Measurements from ENCODE around the gene SIN3A.
"Not testable (repeated sequence)": the region's sequence is repeated elsewhere in the genome, so short reads cannot be mapped to it uniquely, and the experiment has no call there.

SIN3A gene

DNA sequence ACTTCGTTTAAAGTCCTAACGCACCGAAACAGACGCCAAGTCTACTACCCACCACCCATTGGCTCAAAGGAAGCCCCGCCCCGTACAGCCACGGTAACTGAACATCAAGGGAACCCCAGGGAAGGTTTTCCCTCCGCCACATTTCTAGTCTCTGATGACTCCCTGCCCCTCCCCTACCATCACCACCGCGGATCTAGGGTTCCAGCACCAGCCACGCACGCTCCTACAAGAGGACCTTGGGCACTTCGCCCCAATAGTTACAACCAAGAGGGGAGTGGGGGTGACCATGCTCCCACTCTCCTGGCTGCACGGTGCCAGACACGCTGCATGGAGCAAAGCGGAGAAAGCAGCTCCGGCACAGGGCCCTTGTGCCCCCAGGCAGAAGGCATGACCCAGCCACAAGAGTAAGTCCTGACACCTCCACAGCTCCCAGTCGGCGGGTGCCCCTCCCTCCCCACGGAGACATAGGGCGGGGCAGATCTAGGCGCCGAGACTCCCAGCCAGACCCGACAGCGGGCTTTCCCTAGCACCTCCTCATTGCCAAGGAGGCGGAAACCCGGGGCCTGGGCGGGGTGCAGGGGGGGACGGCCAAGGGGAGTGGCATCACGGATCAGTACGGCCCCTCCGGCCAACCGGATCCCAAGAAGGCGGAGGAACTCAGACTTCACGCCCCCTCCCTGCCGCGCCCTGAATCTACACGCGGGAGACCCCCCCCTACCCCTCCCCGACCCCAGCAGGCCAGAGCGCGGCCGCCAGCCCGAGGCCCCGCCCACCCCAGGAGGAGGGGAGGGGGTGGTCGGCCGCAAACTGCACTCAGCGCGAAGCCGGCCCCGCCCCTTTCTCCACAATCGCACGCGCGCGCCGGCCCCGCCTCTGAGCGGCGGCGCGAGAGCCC lies 936 bp downstream of the SIN3A start:
- peak; percentile 68 for DNase-seq

DNA sequence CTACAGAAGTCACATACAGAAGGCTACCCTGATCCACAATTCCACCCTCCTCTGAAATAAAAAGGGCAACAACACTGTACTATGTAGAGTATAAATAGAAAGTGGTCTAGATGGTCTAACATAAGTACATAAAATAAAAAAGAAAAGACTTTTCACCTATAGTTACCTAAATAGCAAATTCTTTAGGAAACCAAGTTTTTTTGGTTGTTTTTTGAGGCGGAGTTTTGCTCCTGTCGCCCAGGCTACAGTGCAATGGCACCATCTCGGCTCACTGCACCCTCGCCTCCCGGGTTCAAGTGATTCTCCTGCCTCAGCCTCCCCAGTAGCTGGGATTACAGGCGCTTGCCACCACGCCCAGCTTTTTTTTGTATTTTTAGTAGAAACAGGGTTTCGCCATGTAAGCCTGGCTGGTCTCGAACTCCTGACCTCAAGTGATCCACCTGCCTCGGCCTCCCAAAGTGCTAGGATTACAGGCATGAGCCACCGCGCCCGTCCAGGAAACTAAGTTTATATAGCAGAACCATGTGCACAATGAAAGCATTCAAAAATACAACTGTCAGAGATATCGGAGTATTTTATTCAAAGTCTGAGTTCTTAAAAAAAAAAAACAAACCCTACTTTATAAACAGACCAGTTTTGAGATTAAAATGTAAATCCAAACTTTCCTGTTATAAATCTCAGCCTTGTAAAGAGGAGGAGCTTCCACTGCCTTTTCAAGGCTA lies 1.7 kb downstream of the SIN3A start:
- no peak for DNase-seq

DNA sequence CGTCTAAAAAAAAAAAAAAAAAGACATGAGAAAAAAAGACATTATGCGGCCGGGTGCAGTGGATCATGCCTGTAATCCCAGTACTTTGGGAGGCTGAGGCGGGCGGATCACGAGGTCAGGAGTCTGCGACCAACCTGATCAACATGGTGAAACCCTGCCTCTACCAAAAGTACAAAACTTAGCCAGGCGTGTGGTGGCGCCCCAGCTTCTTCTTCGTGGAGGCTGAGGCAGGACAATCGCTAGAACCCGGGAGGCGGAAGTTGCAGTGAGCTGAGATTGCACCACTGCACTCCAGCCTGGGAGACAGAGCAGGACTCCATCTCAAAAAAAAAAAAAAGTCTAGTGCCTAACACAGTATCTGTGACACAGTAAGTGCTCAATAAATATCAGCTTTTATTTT lies 3.3 kb downstream of the SIN3A start:
- not testable (repeated sequence) for DNase-seq

DNA sequence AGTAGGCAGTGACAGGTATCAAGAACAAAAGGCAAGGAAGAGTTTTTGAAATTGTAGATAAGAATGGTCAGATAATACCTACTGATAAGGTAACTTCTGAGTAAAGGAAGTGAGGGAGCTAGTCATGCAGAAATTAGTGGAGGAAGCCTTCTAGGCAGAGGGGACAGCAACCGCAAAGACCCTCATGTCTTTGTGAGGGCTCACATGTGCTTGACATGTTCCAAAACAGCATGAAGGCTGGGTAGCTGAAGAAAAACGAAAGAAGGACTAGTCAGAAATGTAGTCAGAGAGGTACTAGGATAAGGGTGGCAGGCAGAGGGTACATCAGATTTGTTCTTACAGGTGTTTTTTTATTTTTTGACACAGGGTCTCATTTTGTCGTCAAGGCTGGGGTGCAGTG lies 5.3 kb downstream of the SIN3A start:
- DNase-seq = no peak

DNA sequence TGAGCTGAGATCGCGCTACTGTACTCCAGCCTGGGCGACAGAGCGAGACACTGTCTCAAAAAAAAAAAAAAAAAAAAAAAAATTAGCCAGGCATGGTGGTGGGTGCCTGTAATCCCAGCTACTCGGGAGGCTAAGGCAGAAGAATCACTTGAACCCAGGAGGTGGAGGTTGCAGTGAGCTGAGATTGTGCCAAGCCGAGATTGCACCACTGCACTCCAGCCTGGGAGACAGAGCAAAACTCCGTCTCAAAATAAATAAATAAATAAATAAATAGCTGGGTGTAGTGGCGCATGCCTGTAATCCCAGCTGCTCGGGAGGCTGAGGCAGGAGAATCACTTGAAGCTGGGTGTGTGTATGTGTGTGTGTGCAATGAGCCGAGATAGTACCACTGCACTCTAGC lies 6.2 kb downstream of the SIN3A start:
- not testable (repeated sequence) for DNase-seq

DNA sequence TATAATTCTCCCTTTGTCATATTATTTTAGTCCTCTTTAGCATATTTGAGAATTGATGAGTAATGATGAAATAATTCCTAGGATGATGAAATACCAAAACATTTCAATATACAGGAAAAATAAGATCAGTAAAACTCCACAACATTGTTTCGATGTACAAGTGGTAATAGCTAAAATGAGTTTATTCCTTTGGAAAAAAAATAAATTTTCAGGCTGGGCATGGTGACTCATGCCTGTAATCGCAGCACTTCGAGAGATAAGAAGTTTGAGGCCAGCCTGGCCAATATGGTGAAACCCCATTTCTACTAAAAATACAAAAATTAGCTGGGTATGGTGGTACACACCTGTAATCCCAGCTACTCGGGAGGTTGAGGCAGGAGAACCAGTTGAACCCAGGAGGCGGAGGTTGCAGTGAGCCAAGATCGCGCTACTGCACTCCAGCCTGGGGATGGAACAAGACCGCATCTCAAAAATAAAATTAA lies 7.5 kb downstream of the SIN3A start:
- DNase-seq = not testable (repeated sequence)

DNA sequence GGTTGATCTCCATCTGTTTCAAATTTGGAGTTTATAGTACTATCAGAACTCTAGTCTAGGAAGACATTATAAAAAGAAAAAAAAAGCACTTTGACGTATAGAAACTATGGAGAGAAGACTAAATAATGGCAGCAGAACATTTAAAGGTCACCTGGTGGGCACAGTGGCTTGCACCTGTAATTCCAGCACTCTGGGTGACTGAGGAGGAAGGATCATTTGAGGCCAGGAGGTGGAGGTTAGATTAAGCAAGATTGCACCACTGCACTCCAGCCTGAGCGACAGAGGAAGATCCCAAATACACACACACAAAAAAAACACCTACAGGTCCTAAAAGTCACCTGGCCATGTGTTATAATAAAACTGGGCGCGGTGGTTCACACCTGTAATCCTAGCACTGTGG lies 13.8 kb downstream of the SIN3A start:
- no peak for DNase-seq

DNA sequence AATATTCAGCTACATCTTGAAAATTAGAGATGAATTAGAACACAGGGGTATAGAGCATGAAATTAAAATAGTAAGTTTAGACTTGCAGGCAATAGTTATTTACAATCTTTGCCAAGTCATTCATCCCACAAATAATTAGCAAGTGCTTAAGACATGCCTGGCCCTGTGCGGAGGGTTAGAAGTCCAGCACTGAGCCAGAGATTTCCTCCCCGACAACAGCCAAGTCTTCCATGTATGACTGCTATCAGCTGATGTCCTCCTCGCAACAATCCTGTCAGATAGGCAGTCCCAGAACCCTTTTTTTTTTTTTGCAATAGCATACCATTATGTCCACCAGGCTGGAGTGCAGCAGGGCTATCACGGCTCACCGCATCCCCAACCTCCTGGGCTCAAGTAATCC lies 14.6 kb downstream of the SIN3A start:
- DNase-seq = no peak

DNA sequence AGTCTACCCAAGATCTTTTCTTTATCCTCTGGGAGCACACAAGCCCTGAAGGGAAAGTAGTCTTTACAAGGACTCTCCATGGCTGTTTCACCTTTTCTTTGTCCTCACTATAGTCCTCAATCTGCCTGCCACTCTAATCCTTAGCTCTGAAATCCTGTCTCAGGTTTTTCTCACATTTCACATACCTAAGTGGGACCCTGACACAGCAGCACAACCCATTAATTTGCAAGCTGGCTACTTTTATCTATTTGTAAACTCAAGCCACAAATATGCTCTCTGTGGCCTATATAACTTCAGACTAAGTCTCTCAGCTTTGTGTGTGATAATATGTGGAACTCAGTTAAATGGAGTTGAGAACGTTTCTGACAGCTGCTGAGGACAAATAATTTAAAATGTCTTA lies 19.8 kb downstream of the SIN3A start:
- DNase-seq = no peak

DNA sequence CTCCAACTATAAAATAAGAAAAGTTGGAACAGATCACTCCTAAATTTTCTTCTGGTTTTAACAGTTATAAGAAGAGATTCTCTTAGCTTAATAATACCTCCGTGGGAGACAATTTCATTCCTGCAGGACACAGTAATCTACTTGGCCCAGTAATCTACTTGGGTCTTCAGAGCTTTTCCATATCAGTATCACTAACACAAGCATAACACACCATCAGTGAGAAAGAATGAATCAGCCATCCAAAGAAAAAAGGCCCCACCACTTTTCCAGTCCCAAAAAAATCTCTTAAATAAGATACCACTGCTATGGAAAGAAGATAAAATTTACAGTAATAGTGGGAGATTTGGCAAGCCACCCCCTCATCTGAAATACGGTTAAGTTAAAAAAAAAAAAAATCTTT lies 20.2 kb downstream of the SIN3A start:
- no peak for DNase-seq

DNA sequence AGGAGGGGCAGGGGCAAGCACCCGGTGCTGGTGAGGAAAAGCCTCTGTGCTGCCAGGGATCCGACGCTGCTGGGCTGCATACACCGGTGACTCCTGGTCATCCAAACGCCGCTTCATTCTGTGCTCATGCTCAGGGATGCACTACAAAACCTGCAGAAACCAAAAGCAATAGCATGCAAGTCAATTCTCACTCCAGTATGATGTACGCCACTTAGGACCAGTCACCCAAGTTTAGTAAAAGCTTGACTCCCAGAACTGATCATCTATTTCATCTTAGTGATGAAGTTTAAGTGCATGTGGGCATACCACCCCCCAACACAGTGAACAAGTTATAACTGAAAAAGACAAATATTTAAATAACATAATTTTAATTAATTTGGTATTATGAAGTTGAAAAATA lies 21.2 kb downstream of the SIN3A start:
- DNase-seq = no peak

DNA sequence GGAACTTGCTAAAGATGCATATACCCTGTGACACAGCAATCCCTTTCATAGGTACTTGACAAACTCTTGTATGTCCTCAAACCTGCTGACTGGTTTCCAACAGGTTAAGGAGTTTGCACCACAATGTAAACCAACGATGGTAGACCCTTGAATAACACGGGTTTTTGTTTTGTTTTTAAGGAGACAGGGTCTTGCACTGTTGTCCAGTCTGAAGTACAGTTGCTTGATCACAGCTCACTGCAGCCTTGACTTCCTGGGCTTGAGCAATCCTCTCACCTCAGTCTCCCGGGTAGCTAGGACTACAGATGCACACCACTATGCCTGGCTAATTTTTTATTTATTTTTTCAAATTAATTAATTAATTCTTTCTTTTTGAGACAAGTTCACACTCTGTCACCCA lies 23.3 kb downstream of the SIN3A start:
- no peak for DNase-seq

DNA sequence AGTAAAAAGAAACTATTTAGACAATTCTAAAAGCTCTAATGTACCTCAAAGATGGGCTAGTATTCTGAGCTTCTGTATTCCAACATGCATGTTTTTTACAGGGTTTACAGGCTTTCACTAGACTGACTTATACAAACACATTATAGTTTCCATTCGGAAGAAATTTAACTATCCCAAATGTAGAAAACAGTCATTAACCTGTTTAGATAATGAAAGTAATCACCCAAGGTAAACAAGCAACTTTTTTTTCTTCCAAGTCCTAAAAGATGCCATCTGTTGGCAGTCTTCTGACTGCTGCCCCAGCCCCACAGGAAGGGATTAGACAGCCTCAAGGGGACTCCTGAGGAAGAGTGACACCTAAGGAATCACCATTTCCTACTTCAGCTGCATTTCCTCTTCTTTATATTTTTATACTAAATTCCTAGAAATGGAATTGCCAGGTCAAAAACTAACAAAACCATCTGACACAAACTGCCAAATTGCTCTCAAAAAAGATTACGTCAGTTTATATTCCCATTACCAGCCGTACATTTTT lies 25.5 kb downstream of the SIN3A start:
- DNase-seq = no peak

DNA sequence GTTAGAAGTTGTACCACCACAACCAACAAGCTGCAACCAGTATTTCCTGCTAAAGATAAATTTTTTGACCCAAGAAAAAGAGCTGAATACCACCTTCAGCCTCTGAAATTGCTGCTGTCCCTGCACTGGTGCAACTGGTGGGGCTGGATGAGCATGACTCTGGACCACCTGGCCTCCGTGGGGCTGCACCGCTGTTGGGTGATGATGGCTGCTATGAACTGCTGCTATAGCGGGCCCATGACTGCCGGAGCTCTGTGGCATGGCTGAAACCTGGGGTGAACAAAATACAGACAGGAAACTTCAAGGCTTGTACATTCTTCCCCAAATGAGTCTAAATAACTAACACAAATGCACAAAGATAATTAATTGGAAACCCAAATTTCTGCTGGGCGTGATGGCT lies 28.9 kb downstream of the SIN3A start:
- no peak for DNase-seq

DNA sequence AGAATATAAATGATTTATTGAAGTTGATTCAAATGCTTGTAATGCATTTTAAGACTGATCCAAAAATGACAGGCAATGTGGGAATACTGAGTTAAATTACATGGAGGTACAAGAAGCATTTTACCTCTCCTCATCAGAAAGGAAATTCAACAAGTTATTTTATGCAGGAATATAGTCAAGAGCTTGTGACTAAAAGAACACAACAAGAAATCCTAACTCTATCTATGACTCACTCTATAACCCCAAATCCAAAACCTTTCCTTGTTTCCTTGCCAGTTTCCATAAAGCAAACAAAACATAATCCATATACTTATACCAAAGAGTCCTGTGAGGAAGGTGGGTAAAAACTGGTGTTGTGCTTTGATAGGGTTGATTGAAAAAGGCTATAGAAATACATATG lies 30.8 kb downstream of the SIN3A start:
- no peak for DNase-seq

DNA sequence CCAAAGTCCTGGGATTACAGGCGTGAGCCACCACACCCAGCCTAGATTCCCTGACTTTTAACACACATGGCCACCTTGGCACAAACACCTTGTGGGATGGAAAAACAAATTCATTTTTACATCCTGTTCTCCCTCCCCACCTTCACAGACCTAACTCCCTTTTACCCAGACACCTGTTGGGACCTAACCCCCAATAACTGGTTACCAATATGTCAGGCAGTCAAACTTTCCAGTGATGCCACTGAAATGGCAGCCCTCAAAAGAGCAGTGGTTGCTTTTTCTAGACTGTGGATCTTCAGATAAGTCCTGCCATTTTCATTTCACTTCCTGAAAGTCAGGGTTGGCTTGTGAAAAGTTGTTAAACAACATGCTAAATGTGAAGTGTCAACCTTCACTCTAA lies 34.9 kb downstream of the SIN3A start:
- DNase-seq = no peak

DNA sequence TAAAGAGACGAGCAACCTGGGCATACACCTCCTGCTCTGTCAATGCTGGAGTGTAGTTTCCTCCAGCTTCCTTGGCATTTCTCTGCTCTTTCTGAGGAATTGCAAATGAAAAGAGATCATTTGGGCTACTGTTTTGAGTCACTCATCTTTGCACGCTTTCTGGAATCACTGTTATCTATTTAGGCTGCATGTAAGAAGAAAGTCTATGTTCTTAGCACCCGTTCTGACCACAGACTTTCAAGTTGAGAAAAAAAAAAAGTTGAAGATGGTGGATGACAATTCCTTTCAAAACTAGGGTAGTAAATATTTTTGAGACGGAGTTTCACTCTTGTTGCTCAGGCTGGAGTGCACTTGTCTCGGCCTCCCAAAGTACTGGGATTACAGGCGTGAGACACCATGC lies 41.3 kb downstream of the SIN3A start:
- no peak for DNase-seq

DNA sequence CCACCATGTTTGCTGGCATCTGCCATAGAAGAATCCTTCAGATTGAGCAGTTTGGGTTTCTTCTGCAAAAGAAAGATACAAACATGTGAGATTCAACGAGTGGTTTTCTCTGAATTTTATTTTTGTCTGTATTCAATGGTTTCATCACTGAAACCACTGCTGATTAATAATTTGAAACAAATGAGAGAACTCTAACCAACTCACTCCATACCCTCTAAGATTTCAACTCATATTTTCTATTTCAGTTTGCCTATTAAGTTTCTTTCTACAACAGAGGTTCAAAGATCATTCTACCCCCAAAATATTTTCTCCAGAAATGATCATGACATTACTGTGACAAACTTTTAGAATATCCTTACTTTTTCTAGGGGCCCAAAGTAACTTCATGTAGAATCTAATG lies 44.4 kb downstream of the SIN3A start:
- DNase-seq = no peak

DNA sequence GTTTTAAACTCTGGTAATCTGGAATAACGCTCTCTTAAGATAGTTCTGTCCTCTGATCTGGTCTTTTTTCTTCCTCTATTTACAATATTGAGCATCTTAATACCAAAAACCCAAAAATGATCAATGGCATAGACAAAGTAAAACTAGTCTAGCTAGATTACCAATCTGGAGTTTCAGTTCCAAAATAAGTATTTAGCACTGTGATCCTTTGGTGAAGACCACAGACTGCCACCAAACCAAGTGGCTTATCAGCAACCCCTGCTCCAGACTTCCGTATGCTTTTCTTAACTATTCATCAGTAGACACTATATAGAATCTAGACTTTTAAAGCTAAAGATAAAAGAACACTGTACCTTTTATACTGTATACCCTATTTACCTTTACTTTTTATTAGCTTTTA lies 47.6 kb downstream of the SIN3A start:
- no peak for DNase-seq

DNA sequence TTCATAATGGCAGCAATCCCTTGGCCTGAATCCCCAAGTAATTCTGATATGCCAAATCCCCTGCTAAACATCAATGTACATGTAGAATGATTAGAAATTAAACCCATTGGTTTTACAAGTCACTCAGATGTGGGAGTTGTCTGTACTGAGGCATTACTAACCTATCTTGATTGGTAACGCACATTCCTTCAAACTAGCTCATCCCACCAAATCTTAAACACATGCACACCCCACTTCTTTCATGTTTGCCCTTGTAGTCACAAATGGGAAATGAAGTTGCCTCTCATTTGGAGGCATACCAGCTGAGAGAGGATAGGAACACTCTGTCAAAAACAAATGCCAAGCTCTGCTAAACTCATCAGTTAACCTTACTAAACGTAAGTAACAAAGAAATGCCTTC lies 54.0 kb downstream of the SIN3A start:
- no peak for DNase-seq

DNA sequence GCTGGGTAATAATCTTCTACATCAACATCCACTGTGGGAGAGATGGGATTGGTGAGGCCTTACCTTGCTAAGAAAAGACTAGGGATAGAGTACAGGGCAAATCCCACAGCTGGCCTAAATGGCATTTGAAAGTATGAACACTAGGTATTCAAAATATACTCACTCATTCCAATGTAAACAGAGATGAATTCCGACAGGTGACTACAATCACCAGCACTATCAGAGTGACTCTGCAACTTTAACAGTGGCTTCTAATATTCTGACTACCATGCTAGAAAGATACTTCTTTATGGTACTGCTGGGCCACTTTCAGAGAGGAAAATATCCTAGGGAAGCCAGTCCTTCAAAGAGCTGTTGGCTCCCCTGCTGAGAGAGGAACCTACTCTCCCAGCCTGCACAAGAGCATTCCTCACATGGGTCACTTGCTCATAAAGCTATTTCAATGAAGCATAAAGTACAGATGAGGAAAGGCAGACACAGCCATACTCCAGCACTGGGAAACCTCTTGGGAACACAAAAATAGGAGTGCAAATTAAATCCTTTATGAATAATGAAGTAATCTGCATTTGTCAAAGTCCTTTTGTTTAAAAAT lies 61.6 kb downstream of the SIN3A start:
- no peak for DNase-seq

DNA sequence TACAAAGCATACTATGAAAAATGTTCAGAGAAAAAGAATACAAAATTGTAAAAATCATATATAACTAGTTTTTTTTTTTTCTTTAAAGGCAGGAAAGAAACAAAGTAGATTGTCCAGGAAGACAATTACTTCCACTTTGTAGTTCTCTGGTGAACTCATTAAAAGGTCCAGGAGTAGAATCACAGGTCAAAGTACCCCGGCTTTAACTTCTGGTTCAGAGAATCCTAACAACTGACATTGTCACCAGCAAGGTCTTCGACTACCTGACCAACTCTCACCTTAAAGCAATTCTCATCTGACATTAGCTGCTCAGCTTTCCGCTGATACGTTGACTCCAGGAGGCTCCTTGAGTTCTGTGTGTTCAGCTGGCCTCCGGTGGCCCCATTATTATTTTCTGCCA lies 67.5 kb downstream of the SIN3A start:
- DNase-seq = not testable (repeated sequence)

DNA sequence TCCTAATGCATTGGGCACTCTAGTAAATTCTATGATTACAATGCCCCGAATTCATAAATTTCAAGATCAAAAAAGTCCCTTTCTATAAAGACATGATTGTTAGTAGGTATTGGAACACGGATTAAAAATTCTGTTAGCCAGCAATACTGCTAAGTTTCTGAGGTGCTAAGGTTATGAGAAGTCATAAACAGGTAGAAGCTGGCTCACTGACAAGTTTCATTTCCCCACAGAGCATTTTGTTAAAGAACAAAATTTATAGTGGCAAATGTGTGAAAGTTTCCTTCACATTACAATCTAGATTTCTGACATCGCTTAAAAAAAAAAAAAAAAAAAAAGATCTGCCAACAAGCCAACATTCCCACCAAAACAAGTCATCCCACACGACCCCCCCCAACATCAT lies 70.7 kb downstream of the SIN3A start:
- no peak for DNase-seq
